ENCODE results near the gene SUOX.
"Not testable (repeated sequence)": the region's sequence is repeated elsewhere in the genome, so short reads cannot be mapped to it uniquely, and the experiment has no call there.

SUOX gene

DNA sequence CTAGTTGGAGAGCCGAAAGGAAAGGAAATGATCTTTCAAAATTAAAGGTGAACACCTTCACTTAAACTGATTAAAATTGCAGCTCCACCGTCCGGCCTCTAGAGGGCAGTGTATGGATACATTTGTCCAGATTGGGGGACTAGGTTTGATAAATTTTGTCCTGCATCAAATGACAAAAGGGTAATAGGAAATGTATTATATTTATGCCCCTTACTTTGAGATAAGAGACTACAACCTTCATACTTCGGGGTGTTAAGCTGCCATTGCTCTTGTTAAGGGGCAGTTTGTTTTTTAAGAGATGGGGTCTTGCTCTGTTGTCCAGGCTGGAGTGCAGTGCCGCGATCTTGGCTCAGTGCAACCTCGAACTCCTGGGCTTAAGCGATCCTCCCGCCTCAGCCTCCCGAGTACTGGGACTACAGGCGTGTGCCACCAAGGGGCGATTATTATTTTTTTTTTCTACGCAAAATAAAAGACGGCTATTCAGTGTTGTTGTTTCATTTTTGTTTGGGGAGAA, 818 bp upstream of the SUOX start:
- H3K4me3 ChIP-seq (ENCODE audit: low read depth, low read length), result peak overlapping the region; percentile 89
- peak; percentile 72 for DNase-seq (ENCODE audit: low read depth, low spot score)
- in situ Hi-C loops (cut with HindIII; ENCODE audit: low sequenced_read_pairs), result no loop called here
- TF ChIP-seq CTCF (IDR thresholded peaks at IDR 0.05; ENCODE audit: low read depth, low read length), result peak; percentile 79

- peak overlapping the region; percentile 89 for H3K4me3 ChIP-seq (ENCODE audit: low read depth, low read length)
- in situ Hi-C loops (cut with HindIII; ENCODE audit: low sequenced_read_pairs), result no loop called here
- no peak for TF ChIP-seq CTCF (IDR thresholded peaks at IDR 0.05; ENCODE audit: low read depth, low read length)
- no peak for DNase-seq (ENCODE audit: low read depth, low spot score)
Observed at GRCh38 chr12:55997535-55997859, 421 bp downstream of the SUOX start.

DNA sequence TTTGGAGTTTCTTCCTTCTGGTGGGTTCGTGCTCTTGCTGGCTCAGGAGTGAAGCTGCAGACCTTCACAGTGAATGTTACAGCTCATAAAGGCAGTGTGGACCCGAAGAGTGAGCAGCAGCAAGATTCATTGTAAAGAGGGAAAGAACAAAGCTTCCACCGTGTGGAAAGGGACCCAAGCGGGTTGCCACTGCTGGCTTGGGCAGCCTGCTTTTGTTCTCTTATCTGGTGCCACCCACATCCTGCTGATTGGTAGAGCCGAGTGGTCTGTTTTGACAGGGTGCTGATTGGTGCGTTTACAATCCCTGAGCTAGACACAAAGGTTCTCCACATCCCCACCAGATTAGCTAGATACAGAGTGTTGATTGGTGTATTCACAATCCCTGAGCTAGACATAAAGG, 2.4 kb downstream of the SUOX start:
- H3K4me3 ChIP-seq (ENCODE audit: low read depth, low read length); DNase-seq (ENCODE audit: low read depth, low spot score); in situ Hi-C loops (cut with HindIII; ENCODE audit: low sequenced_read_pairs): not testable (repeated sequence)

DNA sequence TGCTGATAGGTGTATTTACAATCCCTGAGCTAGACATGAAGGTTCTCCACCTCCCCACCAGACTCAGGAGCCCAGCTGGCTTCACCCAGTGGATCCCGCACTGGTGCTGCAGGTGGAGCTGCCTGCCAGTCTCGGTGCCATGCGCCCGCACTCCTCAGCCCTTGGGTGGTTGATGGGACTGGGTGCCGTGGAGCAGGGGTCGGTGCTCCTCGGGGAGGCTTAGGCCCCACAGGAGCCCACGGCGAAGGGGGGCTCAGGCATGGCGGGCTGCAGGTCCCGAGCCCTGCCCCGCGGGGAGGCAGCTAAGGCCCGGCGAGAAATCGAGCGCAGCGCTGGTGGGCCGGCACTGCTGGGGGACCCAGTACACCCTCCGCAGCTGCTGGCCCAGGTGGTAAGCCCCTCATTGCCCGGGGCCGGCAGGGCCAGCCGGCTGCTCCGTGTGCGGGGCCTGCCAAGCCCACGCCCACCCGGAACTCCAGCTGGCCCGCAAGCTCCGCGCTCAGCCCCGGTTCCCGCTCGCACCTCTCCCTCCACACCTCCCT, 3.0 kb downstream of the SUOX start:
- DNase-seq (ENCODE audit: low read depth, low spot score); in situ Hi-C loops (cut with HindIII; ENCODE audit: low sequenced_read_pairs); H3K4me3 ChIP-seq (ENCODE audit: low read depth, low read length): not testable (repeated sequence)

GRCh38 chr12:56001487-56002100, 4.5 kb downstream of the SUOX start:
- in situ Hi-C loops (cut with HindIII; ENCODE audit: low sequenced_read_pairs), result no loop called here
- DNase-seq (ENCODE audit: low read depth, low spot score), result no peak
- H3K4me3 ChIP-seq (ENCODE audit: low read depth, low read length), result no peak overlapping the region
- TF ChIP-seq CTCF (IDR thresholded peaks at IDR 0.05; ENCODE audit: low read depth, low read length), result no peak

DNA sequence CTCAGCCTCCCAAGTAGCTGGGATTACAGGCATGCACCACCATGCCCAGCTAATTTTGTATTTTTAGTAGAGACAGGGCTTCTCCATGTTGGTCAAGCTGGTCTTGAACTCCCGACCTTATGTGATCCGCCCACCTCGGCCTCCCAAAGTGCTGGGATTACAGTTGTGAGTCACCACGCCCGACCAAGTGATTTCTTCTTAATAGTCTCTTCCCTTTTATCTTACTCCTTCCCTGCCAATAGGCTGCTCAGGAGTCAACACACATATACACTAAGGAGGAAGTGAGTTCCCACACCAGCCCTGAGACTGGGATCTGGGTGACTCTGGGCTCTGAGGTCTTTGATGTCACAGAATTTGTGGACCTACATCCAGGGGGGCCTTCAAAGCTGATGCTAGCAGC, 6.3 kb downstream of the SUOX start:
- in situ Hi-C loops (cut with HindIII; ENCODE audit: low sequenced_read_pairs); H3K4me3 ChIP-seq (ENCODE audit: low read depth, low read length); DNase-seq (ENCODE audit: low read depth, low spot score): not testable (repeated sequence)

DNA sequence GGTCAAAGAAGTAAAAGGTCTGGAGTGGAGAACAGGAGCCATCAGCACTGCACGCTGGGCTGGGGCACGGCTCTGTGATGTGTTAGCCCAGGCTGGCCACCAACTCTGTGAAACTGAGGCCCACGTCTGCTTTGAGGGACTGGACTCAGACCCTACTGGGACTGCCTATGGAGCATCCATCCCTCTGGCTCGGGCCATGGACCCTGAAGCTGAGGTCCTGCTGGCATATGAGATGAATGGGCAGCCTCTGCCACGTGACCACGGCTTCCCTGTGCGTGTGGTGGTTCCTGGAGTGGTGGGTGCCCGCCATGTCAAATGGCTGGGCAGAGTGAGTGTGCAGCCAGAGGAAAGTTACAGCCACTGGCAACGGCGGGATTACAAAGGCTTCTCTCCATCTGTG, 7.1 kb downstream of the SUOX start:
- DNase-seq (ENCODE audit: low read depth, low spot score), result no peak
- in situ Hi-C loops (cut with HindIII; ENCODE audit: low sequenced_read_pairs), result no loop called here
- no peak for TF ChIP-seq CTCF (IDR thresholded peaks at IDR 0.05; ENCODE audit: low read depth, low read length)
- H3K4me3 ChIP-seq (ENCODE audit: low read depth, low read length), result no peak overlapping the region

DNA sequence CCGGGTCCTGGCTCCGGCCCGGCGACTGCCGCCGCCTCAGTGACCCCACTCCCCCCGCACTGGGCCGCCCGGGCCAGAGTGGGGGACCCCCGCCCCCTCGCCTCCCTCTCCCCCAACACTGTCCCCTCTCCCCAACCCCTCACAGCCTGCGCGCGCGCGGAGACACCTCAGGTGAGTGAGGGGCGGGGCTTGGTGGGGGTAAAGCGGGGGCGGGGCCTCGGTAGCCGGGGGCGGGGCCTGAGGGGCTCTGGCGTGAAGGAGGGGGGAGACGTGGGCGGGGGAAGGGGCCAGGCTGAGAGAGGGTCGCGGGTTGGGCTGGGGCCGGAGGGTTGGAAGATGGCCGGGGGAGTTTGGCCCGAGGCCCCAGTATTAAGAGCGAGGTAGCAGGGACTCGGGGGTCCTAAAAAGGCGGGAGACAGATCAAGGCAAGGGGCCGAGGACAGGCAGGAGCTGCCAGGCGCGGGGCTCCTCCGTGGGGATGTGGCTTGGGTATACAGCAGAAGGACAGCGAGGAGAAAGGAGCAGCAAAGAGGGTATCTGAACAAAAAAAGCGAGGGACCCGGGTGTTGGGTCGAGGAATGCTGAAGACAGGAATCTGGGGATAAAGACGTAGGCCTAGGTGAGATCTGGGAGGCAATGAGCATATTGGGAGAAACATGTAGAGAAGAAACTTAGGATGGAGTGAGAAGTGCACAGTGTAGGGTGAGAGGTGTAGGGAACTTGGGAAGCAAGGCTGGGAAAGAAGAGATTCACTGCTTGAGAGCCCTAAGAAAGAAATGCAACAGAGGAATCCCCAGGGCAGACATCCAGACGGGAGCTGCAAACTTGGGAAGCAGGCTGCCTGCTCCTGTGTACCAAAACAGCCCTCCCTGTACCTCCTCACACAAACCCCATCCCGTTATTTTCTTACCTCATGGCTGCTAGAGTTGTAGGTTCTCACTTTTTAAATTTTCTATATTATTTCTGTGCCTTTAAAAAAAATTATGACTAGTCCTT, 10.8 kb downstream of the SUOX start:
- TF ChIP-seq CTCF (IDR thresholded peaks at IDR 0.05; ENCODE audit: low read depth, low read length), result no peak
- peak overlapping the region; percentile 67 for H3K4me3 ChIP-seq (ENCODE audit: low read depth, low read length)
- in situ Hi-C loops (cut with HindIII; ENCODE audit: low sequenced_read_pairs), result no loop called here
- no peak for DNase-seq (ENCODE audit: low read depth, low spot score)
